Measurements from ENCODE around the gene PGD.

PGD gene

DNA sequence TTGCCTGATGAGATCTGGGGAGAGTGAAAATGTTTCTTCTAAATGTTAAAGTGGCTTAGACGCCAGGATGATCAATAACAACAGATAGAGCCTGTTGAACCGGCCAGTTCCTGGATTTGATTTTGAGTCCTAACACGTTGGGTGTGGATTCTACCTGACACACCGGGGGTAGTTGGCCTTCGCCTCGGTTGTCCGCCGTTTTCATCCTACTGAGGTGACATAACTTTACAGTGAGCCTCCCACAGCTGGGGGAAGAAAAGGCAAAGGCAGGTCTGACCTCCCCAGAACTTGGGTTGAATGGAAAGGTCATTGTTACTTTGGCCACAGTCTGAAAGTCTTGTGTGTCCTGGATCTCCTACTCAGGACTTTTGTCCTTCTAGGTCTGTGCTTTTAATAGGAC, 1.1 kb downstream of the PGD start:
- no peak overlapping the region for H2AFZ ChIP-seq (ENCODE audit: low read length)
- H3K79me2 ChIP-seq (ENCODE audit: insufficient read depth, low read length), result no peaks in the 10 kb centered on the region
- no peak for TF ChIP-seq EZH2 (IDR thresholded peaks at IDR 0.05; ENCODE audit: borderline replicate concordance, low read length)
- TF ChIP-seq CTCF (IDR thresholded peaks at IDR 0.05; ENCODE audit: low read length), result no peak
- no peaks in the 10 kb centered on the region for H3K9me3 ChIP-seq (ENCODE audit: low read length)
- peaks cover 17% of the 10 kb centered on the region for H3K4me1 ChIP-seq (ENCODE audit: insufficient read depth, low read length, severe bottlenecking)
- no peaks in the 10 kb centered on the region for H3K27me3 ChIP-seq (ENCODE audit: insufficient read depth, low read length)
- no peaks in the 10 kb centered on the region for H4K20me1 ChIP-seq (ENCODE audit: insufficient read depth, low read length)
- H3K27ac ChIP-seq (ENCODE audit: low read depth, low read length, poor library complexity, severe bottlenecking), result no peak overlapping the region
- peak overlapping the region; percentile 71 for H3K9ac ChIP-seq (ENCODE audit: low read length)
- H3K9me2 ChIP-seq (ENCODE audit: low read depth, low read length), result no peaks in the 10 kb centered on the region
- no peaks in the 10 kb centered on the region for H3F3A ChIP-seq (ENCODE audit: insufficient read depth, low read length)
- H3K4me3 ChIP-seq (ENCODE audit: low read depth, low read length, poor library complexity, severe bottlenecking), result peak overlapping the region; percentile 67
- peak overlapping the region; percentile 82 for H3K4me2 ChIP-seq (ENCODE audit: low read length)
- peaks cover 33% of the 10 kb centered on the region for H3K36me3 ChIP-seq (ENCODE audit: insufficient read depth, low read length)

GRCh38 chr1:10401281-10401680, 2.4 kb downstream of the PGD start:
- no peak overlapping the region for H3K27ac ChIP-seq (ENCODE audit: low read depth, low read length, poor library complexity, severe bottlenecking)
- H3K79me2 ChIP-seq (ENCODE audit: insufficient read depth, low read length), result no peaks in the 10 kb centered on the region
- H3K4me3 ChIP-seq (ENCODE audit: low read depth, low read length, poor library complexity, severe bottlenecking), result no peak overlapping the region
- peaks cover 46% of the 10 kb centered on the region for H3K36me3 ChIP-seq (ENCODE audit: insufficient read depth, low read length)
- no peaks in the 10 kb centered on the region for H3K9me2 ChIP-seq (ENCODE audit: low read depth, low read length)
- no peaks in the 10 kb centered on the region for H3F3A ChIP-seq (ENCODE audit: insufficient read depth, low read length)
- H3K4me1 ChIP-seq (ENCODE audit: insufficient read depth, low read length, severe bottlenecking), result peaks cover 17% of the 10 kb centered on the region
- no peaks in the 10 kb centered on the region for H4K20me1 ChIP-seq (ENCODE audit: insufficient read depth, low read length)
- no peak overlapping the region for H2AFZ ChIP-seq (ENCODE audit: low read length)
- TF ChIP-seq EZH2 (IDR thresholded peaks at IDR 0.05; ENCODE audit: borderline replicate concordance, low read length) (no peak), CTCF (IDR thresholded peaks at IDR 0.05; ENCODE audit: low read length) (no peak)
- no peak overlapping the region for H3K4me2 ChIP-seq (ENCODE audit: low read length)
- no peak overlapping the region for H3K9ac ChIP-seq (ENCODE audit: low read length)
- no peaks in the 10 kb centered on the region for H3K9me3 ChIP-seq (ENCODE audit: low read length)
- H3K27me3 ChIP-seq (ENCODE audit: insufficient read depth, low read length), result no peaks in the 10 kb centered on the region

- H3K36me3 ChIP-seq (ENCODE audit: insufficient read depth, low read length), result peaks cover 61% of the 10 kb centered on the region
Measured at GRCh38 chr1:10402729-10403274, 3.9 kb downstream of the PGD start.

More at GRCh38 chr1:10402729-10403274, 3.9 kb downstream of the PGD start:
- Histone ChIP-seq H3K9ac (ENCODE audit: low read length) (no peak overlapping the region), H3K27ac (ENCODE audit: low read depth, low read length, poor library complexity, severe bottlenecking) (no peak overlapping the region), H3F3A (ENCODE audit: insufficient read depth, low read length) (no peaks in the 10 kb centered on the region), H3K9me2 (ENCODE audit: low read depth, low read length) (no peaks in the 10 kb centered on the region), H3K9me3 (ENCODE audit: low read length) (no peaks in the 10 kb centered on the region), H3K4me2 (ENCODE audit: low read length) (no peak overlapping the region), H2AFZ (ENCODE audit: low read length) (no peak overlapping the region), H3K79me2 (ENCODE audit: insufficient read depth, low read length) (no peaks in the 10 kb centered on the region), H3K4me1 (ENCODE audit: insufficient read depth, low read length, severe bottlenecking) (peaks cover 17% of the 10 kb centered on the region), H3K27me3 (ENCODE audit: insufficient read depth, low read length) (no peaks in the 10 kb centered on the region), H3K4me3 (ENCODE audit: low read depth, low read length, poor library complexity, severe bottlenecking) (no peak overlapping the region), H4K20me1 (ENCODE audit: insufficient read depth, low read length) (no peaks in the 10 kb centered on the region)
- TF ChIP-seq EZH2 (IDR thresholded peaks at IDR 0.05; ENCODE audit: borderline replicate concordance, low read length), result no peak
- TF ChIP-seq CTCF (IDR thresholded peaks at IDR 0.05; ENCODE audit: low read length), result no peak

All from OCI-LY1 (cell line).